ENCODE results near the gene DDX47.
"Not testable (repeated sequence)": the region's sequence is repeated elsewhere in the genome, so short reads cannot be mapped to it uniquely, and the experiment has no call there.

Gene DDX47

GRCh38 chr12:12872139-12872933 is 59.2 kb downstream of the DDX47 start:
- no peak overlapping the region for H3K4me3 ChIP-seq (ENCODE audit: low read depth, low read length)
- peak; percentile 92 for DNase-seq (ENCODE audit: low read depth)
- no peak for TF ChIP-seq CTCF (IDR thresholded peaks at IDR 0.05; ENCODE audit: control insufficient read depth, extremely low read depth, insufficient read depth)

- no peak overlapping the region for H3K4me3 ChIP-seq (ENCODE audit: low read depth, low read length)
- no peak for DNase-seq (ENCODE audit: low read depth)
- TF ChIP-seq CTCF (IDR thresholded peaks at IDR 0.05; ENCODE audit: control insufficient read depth, extremely low read depth, insufficient read depth), result no peak
These were observed 59.8 kb downstream of the DDX47 start for GRCh38 chr12:12872934-12873275.

- no peak for TF ChIP-seq CTCF (IDR thresholded peaks at IDR 0.05; ENCODE audit: control insufficient read depth, extremely low read depth, insufficient read depth)
- no peak overlapping the region for H3K4me3 ChIP-seq (ENCODE audit: low read depth, low read length)
- no peak for DNase-seq (ENCODE audit: low read depth)
These were observed 60.9 kb downstream of the DDX47 start for GRCh38 chr12:12874029-12874428.

GRCh38 chr12:12875301-12875700 is 62.2 kb downstream of the DDX47 start:
- H3K4me3 ChIP-seq (ENCODE audit: low read depth, low read length); DNase-seq (ENCODE audit: low read depth): not testable (repeated sequence)

- DNase-seq (ENCODE audit: low read depth), result peak; percentile 67
- H3K4me3 ChIP-seq (ENCODE audit: low read depth, low read length), result no peak overlapping the region
- TF ChIP-seq CTCF (IDR thresholded peaks at IDR 0.05; ENCODE audit: control insufficient read depth, extremely low read depth, insufficient read depth), result no peak
These were observed 64.1 kb downstream of the DDX47 start for GRCh38 chr12:12877153-12877768.

GRCh38 chr12:12877781-12878455 is 64.8 kb downstream of the DDX47 start:
- no peak for DNase-seq (ENCODE audit: low read depth)

More at GRCh38 chr12:12877781-12878455, 64.8 kb downstream of the DDX47 start:
- no peak overlapping the region for H3K4me3 ChIP-seq (ENCODE audit: low read depth, low read length)
- TF ChIP-seq CTCF (IDR thresholded peaks at IDR 0.05; ENCODE audit: control insufficient read depth, extremely low read depth, insufficient read depth), result no peak
